Lung (tissue), 12 donors: Measurements from ENCODE around the gene GABRE. TPM values are rescaled to one million over a fixed set of nuclear protein-coding genes. Genes with fewer than 3 reads are reported as not detected.

ENCODE experiments used
- ATAC-seq: fragments of 200-7000 bp; cut with Tn5 transposase; one replicate; pipeline ENCODE4 v1.9.1; 2020; ENCODE audit warnings: moderate number of reproducible peaks; ENCODE audit not compliant: insufficient read depth, low FRiP score
- DNase-seq, 3 donors: peaks; one replicate each; pipeline ENCODE4 v3.0.0-alpha.2; 2013 to 2017
- H3K27ac ChIP-seq, 2 donors: one replicate each; pipeline ENCODE4 v1.5.1; 2013; ENCODE audit warnings: mild to moderate bottlenecking in 2 of 2, moderate library complexity in 2 of 2, control low read depth in 1 of 2, inconsistent platforms in 1 of 2, low read depth in 1 of 2, low read length in 1 of 2
- H3K27me3 ChIP-seq, 3 donors: one replicate each; pipeline ENCODE4 v1.5.1; 2013; ENCODE audit warnings: low read length in 2 of 3; ENCODE audit not compliant: control insufficient read depth in 3 of 3, insufficient read depth in 3 of 3
- H3K36me3 ChIP-seq, 4 donors: one replicate each; pipeline ENCODE4 v1.5.1; 2013; ENCODE audit warnings: low read length in 4 of 4, mild to moderate bottlenecking in 1 of 4, moderate library complexity in 1 of 4; ENCODE audit not compliant: control insufficient read depth in 4 of 4, insufficient read depth in 4 of 4
- H3K4me1 ChIP-seq, 5 donors: one replicate each; pipeline ENCODE4 v1.5.1; 2013; ENCODE audit warnings: low read length in 5 of 5, mild to moderate bottlenecking in 2 of 5, moderate library complexity in 1 of 5; ENCODE audit not compliant: control insufficient read depth in 5 of 5, insufficient read depth in 5 of 5
- H3K4me3 ChIP-seq: one replicate; pipeline ENCODE4 v1.5.1; 2013; ENCODE audit warnings: mild to moderate bottlenecking, control low read depth, moderate library complexity
- H3K9ac ChIP-seq, 2 donors: one replicate each; pipeline ENCODE4 v1.5.1; 2013; ENCODE audit warnings: low read length in 2 of 2, control low read depth in 1 of 2; ENCODE audit not compliant: insufficient read depth in 1 of 2
- H3K9me3 ChIP-seq, 4 donors: one replicate each; pipeline ENCODE4 v1.5.1; 2013; ENCODE audit warnings: low read length in 3 of 4, mild to moderate bottlenecking in 1 of 4, moderate library complexity in 1 of 4; ENCODE audit not compliant: control insufficient read depth in 4 of 4, insufficient read depth in 3 of 4
- CTCF ChIP-seq: IDR thresholded peaks from 2 replicates; pipeline ENCODE4 v1.5.1; 2012; ENCODE audit warnings: mild to moderate bottlenecking; ENCODE audit errors: control extremely low read depth, extremely low read depth
- WGBS, 2 donors: extraction: QIAGEN DNeasy Blood & Tissue Kit; methylation state at CpG; one replicate each; pipeline ENCODE4 v1.1.7; 2013; 5-methylcytosine and 5-hydroxymethylcytosine counted together
- polyA plus RNA-seq, 2 donors: library from polyadenylated mRNA; stranded (reverse); fragments of 200-250 nt; gene quantifications; one replicate each; pipeline ENCODE4 v1.2.1, GENCODE V29; 2013
- total RNA-seq, 2 donors: library from RNA; depleted of rRNA in 1 of 2; stranded (reverse); fragments of >200 nt in 1 of 2; gene quantifications; one replicate each; pipeline ENCODE4 v1.2.1, GENCODE V29; 2014 to 2021
- donor health status: control.
- donor health status: control.
- donor health status: Bipolar disorder and iron deficiency.
- donor health status: healthy.
- donor health status: DM: yes; HTN: yes; CAD: no.

The GABRE gene
- total and polyA plus RNA-seq, 4 donors = 2.2 to 44.5 (median 21.0) TPM

- DNase-seq = no peak
- no peaks in the 10 kb centered on the region for H3K36me3 ChIP-seq
- peaks cover 0 to 4% (median 0%) of the 10 kb centered on the region in 4 donors for H3K9me3 ChIP-seq
- no peak overlapping the region for H3K4me3 ChIP-seq
- H3K27me3 ChIP-seq = no peaks in the 10 kb centered on the region
- no peak for ATAC-seq
- 88 to 93% methylated on average over 14 to 15 of the region's 15 CpGs for WGBS, 2 donors
- H3K9ac ChIP-seq = no peak overlapping the region
- no peak overlapping the region for H3K27ac ChIP-seq
- H3K4me1 ChIP-seq = no peaks in the 10 kb centered on the region
- no peak for TF ChIP-seq CTCF
Measured at GRCh38 chrX:151954730-151955129, 19.7 kb downstream of the GABRE start.

- Histone ChIP-seq H3K9ac (no peak overlapping the region), H3K36me3 (no peaks in the 10 kb centered on the region), H3K27ac (no peak overlapping the region), H3K27me3 (no peaks in the 10 kb centered on the region), H3K9me3 (no peaks in the 10 kb centered on the region), H3K4me1 (no peaks in the 10 kb centered on the region), H3K4me3 (no peak overlapping the region)
- ATAC-seq (no peak), DNase-seq (no peak)
- no peak for TF ChIP-seq CTCF
Measured at GRCh38 chrX:151938172-151938571, 36.3 kb downstream of the GABRE start.

- no peak overlapping the region for H3K9ac ChIP-seq
- TF ChIP-seq CTCF = no peak
- no peak overlapping the region for H3K4me3 ChIP-seq
- ATAC-seq (no peak), DNase-seq (no peak)
- H3K27ac ChIP-seq = no peak overlapping the region
- WGBS, 2 donors = 91 to 100% methylated on average over 1 of the region's 1 CpG
- H3K9me3 ChIP-seq = no peaks in the 10 kb centered on the region
- H3K4me1 ChIP-seq = no peaks in the 10 kb centered on the region
- H3K27me3 ChIP-seq = no peaks in the 10 kb centered on the region
- no peaks in the 10 kb centered on the region for H3K36me3 ChIP-seq
Measured at GRCh38 chrX:151935358-151935757, 39.1 kb downstream of the GABRE start.

GRCh38 chrX:151929126-151929525 lies 45.4 kb downstream of the GABRE start:
- 39 to 46% methylated on average over 4 of the region's 4 CpGs for WGBS, 2 donors
- Histone ChIP-seq H3K4me3 (no peak overlapping the region), H3K9me3 (no peaks in the 10 kb centered on the region), H3K9ac (no peak overlapping the region), H3K27ac (no peak overlapping the region), H3K4me1 (peaks cover 0 to 1% (median 0%) of the 10 kb centered on the region in 5 donors), H3K27me3 (no peaks in the 10 kb centered on the region), H3K36me3 (no peaks in the 10 kb centered on the region)
- ATAC-seq (no peak), DNase-seq (peak in 1 of 3 donors; percentile 2)
- TF ChIP-seq CTCF = no peak
